HG02943 (cell line): Measurements from ENCODE around the gene GAST.

Source experiments
- ATAC-seq: cut with Tn5 transposase; IDR thresholded peaks from one replicate; pipeline ENCODE4 v1.9.1; 2021; ENCODE audit warnings: mild to moderate bottlenecking, low read depth, moderate library complexity; ENCODE audit not compliant: unreplicated experiment

GAST gene

GRCh38 chr17:41738077-41738800, 26.1 kb downstream of the GAST start:
- no peak for ATAC-seq

- ATAC-seq: no peak
These were observed 26.6 kb downstream of the GAST start for GRCh38 chr17:41738801-41739112.

GRCh38 chr17:41739661-41740352, 27.7 kb downstream of the GAST start:
- no peak for ATAC-seq

- ATAC-seq: no peak
These were observed 28.4 kb downstream of the GAST start for GRCh38 chr17:41740506-41740905.

- no peak for ATAC-seq
These were observed 29.6 kb downstream of the GAST start for GRCh38 chr17:41741709-41742108.

GRCh38 chr17:41748275-41748674, 36.1 kb downstream of the GAST start:
- ATAC-seq: no peak

- no peak for ATAC-seq
These were observed 38.7 kb downstream of the GAST start for GRCh38 chr17:41750862-41751261.

- ATAC-seq: no peak
These were observed 39.2 kb downstream of the GAST start for GRCh38 chr17:41751288-41751687.

GRCh38 chr17:41754066-41754465, 41.9 kb downstream of the GAST start:
- ATAC-seq: no peak

- no peak for ATAC-seq
These were observed 46.5 kb downstream of the GAST start for GRCh38 chr17:41758601-41759000.

- ATAC-seq: no peak
These were observed 48.7 kb downstream of the GAST start for GRCh38 chr17:41760878-41761277.

GRCh38 chr17:41762391-41762790, 50.3 kb downstream of the GAST start:
- no peak for ATAC-seq

GRCh38 chr17:41762841-41763240, 50.7 kb downstream of the GAST start:
- no peak for ATAC-seq

- no peak for ATAC-seq
These were observed 51.2 kb downstream of the GAST start for GRCh38 chr17:41763327-41763726.
